ENCODE data around the gene CAPZB.

GRCh38 chr1:19360016-19360415 lies 125.3 kb downstream of the CAPZB start:
- TF ChIP-seq EZH2phosphoT487 (IDR thresholded peaks at IDR 0.05; ENCODE audit: insufficient read depth, low read depth) (no peak), EZH2 (IDR thresholded peaks at IDR 0.05; ENCODE audit: insufficient read depth, poor library complexity, severe bottlenecking) (no peak)
